SK-N-SH (cell line): ENCODE data around the gene HNRNPUL1.

Experiments
- EP300 ChIP-seq, 2 experiments: IDR thresholded peaks; 2 replicates each; pipeline versions ENCODE4 v1.4.0 to v1.6.1; 2012; ENCODE audit warnings: borderline replicate concordance in 1 of 2, low read depth in 1 of 2, low read length in 1 of 2
- EZH2phosphoT487 ChIP-seq: fragments of 200-600 bp; sonication (generic); IDR thresholded peaks from 2 replicates; pipeline ENCODE4 v1.6.1; 2017; ENCODE audit warnings: low read depth, mixed run types, mild to moderate bottlenecking, antibody characterized with exemption, moderate library complexity, borderline replicate concordance
- FOXJ3 ChIP-seq: sonication (generic); formaldehyde crosslinking; IDR thresholded peaks from 2 replicates; pipeline ENCODE4 v1.5.1; 2020; ENCODE audit warnings: mild to moderate bottlenecking, missing genetic modification reagents
- GABPA ChIP-seq: IDR thresholded peaks from 2 replicates; pipeline ENCODE4 v1.4.0; 2012; ENCODE audit warnings: low read depth, mild to moderate bottlenecking
- JUND ChIP-seq: IDR thresholded peaks from 2 replicates; pipeline ENCODE4 v1.4.0; 2012
- MEF2A ChIP-seq: IDR thresholded peaks from 2 replicates; pipeline ENCODE4 v1.4.0; 2012; ENCODE audit warnings: low read depth, borderline replicate concordance
- NFIC ChIP-seq: IDR thresholded peaks from 2 replicates; pipeline ENCODE4 v1.4.0; 2012; ENCODE audit warnings: borderline replicate concordance
- NRF1 ChIP-seq: IDR thresholded peaks from 2 replicates; pipeline ENCODE4 v1.6.1; 2012; ENCODE audit warnings: low read depth, mild to moderate bottlenecking, low read length
- POLR2AphosphoS5 ChIP-seq: IDR thresholded peaks from 2 replicates; pipeline ENCODE4 v1.6.1; 2012; ENCODE audit warnings: low read depth, low read length
- RFX5 ChIP-seq: IDR thresholded peaks from 2 replicates; pipeline ENCODE4 v1.6.1; 2012; ENCODE audit warnings: mild to moderate bottlenecking, improper control_type of control experiment, low read length
- YY1 ChIP-seq: IDR thresholded peaks from 2 replicates; pipeline ENCODE4 v1.4.0; 2012; ENCODE audit warnings: low read depth, mild to moderate bottlenecking
- TF ChIP-seq, protein P1 (sequence below): fragments of 200-600 bp; sonication (generic); IDR thresholded peaks from 2 replicates; pipeline ENCODE4 v1.6.1; 2017; ENCODE audit warnings: antibody characterized with exemption, mild to moderate bottlenecking, moderate library complexity

DNA sequence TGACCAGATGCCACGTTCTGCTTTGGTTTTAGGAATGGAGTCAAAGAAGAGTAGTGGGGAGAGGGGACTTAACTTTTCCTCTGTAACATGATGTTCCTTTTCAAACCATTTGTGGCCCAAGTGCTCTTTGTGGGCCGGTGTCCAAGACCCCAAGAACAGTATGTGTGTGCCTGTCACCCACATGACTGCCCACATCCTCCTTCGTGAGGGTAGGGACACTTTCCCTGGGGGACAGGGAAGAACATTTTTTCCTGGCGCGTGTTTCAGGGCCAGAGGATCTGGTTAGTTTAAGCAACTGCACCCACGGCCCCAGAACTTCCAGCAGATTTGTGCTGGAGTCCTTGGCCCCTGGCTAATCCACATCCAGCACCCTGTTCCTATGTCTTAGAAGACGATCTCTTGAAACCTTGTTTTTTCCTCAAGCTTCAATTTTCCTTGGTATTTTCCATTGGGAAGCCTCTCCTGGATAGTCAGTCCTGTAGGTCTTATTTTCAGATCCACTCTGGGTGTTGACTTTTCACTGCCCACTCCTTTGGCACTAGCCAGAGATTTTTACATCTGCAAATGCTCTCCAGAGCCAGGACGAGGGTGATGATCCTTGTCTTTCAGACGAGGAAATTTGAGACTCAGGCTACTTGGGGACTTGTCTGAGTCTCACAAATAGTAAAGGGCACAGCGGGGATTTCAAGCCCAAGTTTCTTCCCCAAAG is 35.0 kb downstream of the HNRNPUL1 start:
- TF ChIP-seq POLR2AphosphoS5 (no peak), NRF1 (no peak), EP300 (IDR thresholded peaks at IDR 0.05; ENCODE audit: borderline replicate concordance in 1 of 2, low read depth in 1 of 2, low read length in 1 of 2) (no peak), MEF2A (no peak), FOXJ3 (CRISPR knock-in tag) (no peak), JUND (no peak), YY1 (no peak), EZH2phosphoT487 (no peak), GABPA (no peak), NFIC (no peak), RFX5 (no peak)
- TF ChIP-seq, protein P1, sequence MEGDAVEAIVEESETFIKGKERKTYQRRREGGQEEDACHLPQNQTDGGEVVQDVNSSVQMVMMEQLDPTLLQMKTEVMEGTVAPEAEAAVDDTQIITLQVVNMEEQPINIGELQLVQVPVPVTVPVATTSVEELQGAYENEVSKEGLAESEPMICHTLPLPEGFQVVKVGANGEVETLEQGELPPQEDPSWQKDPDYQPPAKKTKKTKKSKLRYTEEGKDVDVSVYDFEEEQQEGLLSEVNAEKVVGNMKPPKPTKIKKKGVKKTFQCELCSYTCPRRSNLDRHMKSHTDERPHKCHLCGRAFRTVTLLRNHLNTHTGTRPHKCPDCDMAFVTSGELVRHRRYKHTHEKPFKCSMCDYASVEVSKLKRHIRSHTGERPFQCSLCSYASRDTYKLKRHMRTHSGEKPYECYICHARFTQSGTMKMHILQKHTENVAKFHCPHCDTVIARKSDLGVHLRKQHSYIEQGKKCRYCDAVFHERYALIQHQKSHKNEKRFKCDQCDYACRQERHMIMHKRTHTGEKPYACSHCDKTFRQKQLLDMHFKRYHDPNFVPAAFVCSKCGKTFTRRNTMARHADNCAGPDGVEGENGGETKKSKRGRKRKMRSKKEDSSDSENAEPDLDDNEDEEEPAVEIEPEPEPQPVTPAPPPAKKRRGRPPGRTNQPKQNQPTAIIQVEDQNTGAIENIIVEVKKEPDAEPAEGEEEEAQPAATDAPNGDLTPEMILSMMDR, result no peak
